ENCODE data around the gene THADA. TPM values are rescaled to one million over a fixed set of nuclear protein-coding genes. Genes with fewer than 3 reads are reported as not detected.

THADA gene
- total RNA-seq, 1 experiment from 2014 or later: 20.1 TPM

DNA sequence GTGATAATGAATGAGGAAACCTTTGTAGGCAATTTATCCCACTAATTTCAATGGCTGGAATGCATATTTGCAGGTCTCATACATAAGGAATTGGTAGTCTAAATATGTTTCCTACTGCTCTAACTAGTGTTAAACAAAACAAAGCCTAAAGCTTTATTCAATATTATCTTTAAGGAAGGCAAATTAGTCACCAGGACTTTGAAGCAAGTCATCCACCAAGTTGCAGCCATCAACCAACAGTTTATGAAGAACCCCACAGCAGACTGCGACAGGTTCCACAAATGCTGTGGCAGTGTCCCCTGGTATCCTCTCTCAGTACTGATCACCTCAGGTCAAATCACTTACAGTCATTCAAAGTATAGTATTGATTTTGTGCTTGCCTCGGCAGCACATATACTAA lies 187.9 kb downstream of the THADA start:
- H3K27me3 ChIP-seq (ENCODE audit: insufficient read depth, low read length): no peaks in the 10 kb centered on the region
- no peaks in the 10 kb centered on the region for H3K79me2 ChIP-seq (ENCODE audit: insufficient read depth, low read length)
- no peak overlapping the region for H3T11ph ChIP-seq (ENCODE audit: low read length)
- no peaks in the 10 kb centered on the region; the same call in 1 of the 2 replicates for H3K27me3 Mint-ChIP-seq (ENCODE audit: low read depth)
- no peak overlapping the region for H3K18ac ChIP-seq (ENCODE audit: insufficient read length, low read depth, low read length)
- H2BK120ac ChIP-seq (ENCODE audit: low read depth, low read length, poor library complexity, severe bottlenecking): no peak overlapping the region
- H2BK15ac ChIP-seq (ENCODE audit: low read depth, low read length): no peak overlapping the region
- H3K14ac ChIP-seq (ENCODE audit: insufficient read depth, low read length): no peak overlapping the region
- no peaks in the 10 kb centered on the region; the same call in 1 of the 2 replicates for H3K4me1 ChIP-seq (ENCODE audit: insufficient read depth, low read length)
- no peak for DNase-seq
- no peak overlapping the region for H3K27ac Mint-ChIP-seq
- H4K8ac ChIP-seq (replicated peaks; ENCODE audit: insufficient read length, low read depth, low read length): no peak overlapping the region
- H2BK5ac ChIP-seq (ENCODE audit: insufficient read length, low read length): no peak overlapping the region
- H3K23ac ChIP-seq (ENCODE audit: insufficient read length, low read depth, low read length): no peak overlapping the region
- no peak overlapping the region for H3K4ac ChIP-seq (ENCODE audit: low read depth, low read length)
- no peak overlapping the region for H2BK20ac ChIP-seq (ENCODE audit: low read depth, low read length, poor library complexity, severe bottlenecking)
- no peaks in the 10 kb centered on the region for H3K36me3 Mint-ChIP-seq (ENCODE audit: insufficient read depth in 1 of 3, low read depth in 3 of 3)
- no peak overlapping the region for H4K91ac ChIP-seq (ENCODE audit: insufficient read length, low read depth, low read length)
- H3K4me1 Mint-ChIP-seq: peaks cover 14 to 17% of the 10 kb centered on the region in 2 experiments; a peak in 3 of 4 replicates
- no CpG with 5 or more reads among the region's 2 CpGs for WGBS (ENCODE audit: extremely low coverage, insufficient read length, low lambda C conversion rate)
- H3K27ac ChIP-seq (ENCODE audit: insufficient read length, low read depth, low read length): no peak overlapping the region
- no peak for TF ChIP-seq CTCF (conservative IDR thresholded peaks at IDR 0.05)
- no peak overlapping the region for H3K4me2 ChIP-seq (ENCODE audit: insufficient read depth, insufficient read length, low read length)
- H4K5ac ChIP-seq (ENCODE audit: insufficient read length, low read depth, low read length): no peak overlapping the region
- H3K9ac ChIP-seq (ENCODE audit: extremely low read depth, insufficient read length, low read length): no peak overlapping the region
- no peaks in the 10 kb centered on the region for H3K79me1 ChIP-seq (ENCODE audit: insufficient read depth, low read depth, low read length, poor library complexity, severe bottlenecking)
- H3K4me3 Mint-ChIP-seq: no peak overlapping the region
- no peak overlapping the region for H2BK12ac ChIP-seq (ENCODE audit: insufficient read length, low read depth, low read length)
- H2AK5ac ChIP-seq (ENCODE audit: insufficient read length, low read length): no peak overlapping the region
- H4K20me1 ChIP-seq (ENCODE audit: control insufficient read depth, insufficient read depth, insufficient read length): no peaks in the 10 kb centered on the region
- no peak overlapping the region for H3K56ac ChIP-seq (ENCODE audit: insufficient read length, low read depth, low read length)
- no peaks in the 10 kb centered on the region for H3K23me2 ChIP-seq (ENCODE audit: insufficient read length, low read depth, low read length, poor library complexity, severe bottlenecking)
- no peaks in the 10 kb centered on the region for H3K9me3 Mint-ChIP-seq
- no peak overlapping the region for H2AFZ ChIP-seq (ENCODE audit: low read length)
- no peaks in the 10 kb centered on the region for H3K9me3 ChIP-seq (ENCODE audit: control insufficient read depth, low read depth, low read length)

Data from H9 (cell line).